PC-9 (cell line): Measurements from ENCODE around the gene NARF. TPM values are rescaled to one million over a fixed set of nuclear protein-coding genes. Genes with fewer than 3 reads are reported as not detected.
"Not testable (repeated sequence)": the region's sequence is repeated elsewhere in the genome, so short reads cannot be mapped to it uniquely, and the experiment has no call there.

Source experiments
- BruUV-seq: library from RNA; stranded (reverse); fragments of 400-500 nt; replicated peaks from 2 replicates; lab custom pipeline; 2021; lab: Mats Ljungman, UMichigan
- CTCF ChIA-PET: fragments of 300-600 bp; sonication (Branson Sonifier 250); formaldehyde crosslinking; loops from one replicate; lab custom pipeline; 2022; ENCODE audit warnings: antibody characterized with exemption; lab: Charles Lee
- POLR2A ChIA-PET: fragments of 300-600 bp; sonication (Branson Sonifier 250); formaldehyde crosslinking; loops from one replicate; lab custom pipeline; 2022; ENCODE audit warnings: antibody characterized with exemption; ENCODE audit not compliant: unreplicated experiment; lab: Charles Lee
- DNase-seq, 2 experiments: peaks; one replicate each; pipeline versions ENCODE4 v3.0.0 to v3.0.0-alpha.2; 2015 to 2022; ENCODE audit warnings: mixed read lengths in 1 of 2
- H2AFZ ChIP-seq: fragments of 200-600 bp; sonication (generic); 2 replicates; pipeline ENCODE4 v1.8.1; 2017; ENCODE audit warnings: antibody characterized with exemption
- H3F3A ChIP-seq: fragments of 200-600 bp; sonication (generic); 2 replicates; pipeline ENCODE4 v1.8.1; 2017; ENCODE audit warnings: antibody characterized with exemption, mild to moderate bottlenecking, low read depth; ENCODE audit not compliant: insufficient read depth
- H3K27ac ChIP-seq: fragments of 200-600 bp; sonication (generic); 2 replicates; pipeline ENCODE4 v1.6.1; 2016; ENCODE audit warnings: mixed run types
- H3K27me3 ChIP-seq: fragments of 200-600 bp; sonication (generic); 2 replicates; pipeline ENCODE4 v1.6.1; 2016; ENCODE audit warnings: low read depth, mixed run types; ENCODE audit not compliant: insufficient read depth
- H3K36me3 ChIP-seq: fragments of 200-600 bp; sonication (generic); 2 replicates; pipeline ENCODE4 v1.6.1; 2016; ENCODE audit warnings: low read depth, mixed run types
- H3K4me1 ChIP-seq: fragments of 200-600 bp; sonication (generic); replicated peaks from 2 replicates; pipeline ENCODE4 v1.6.1; 2016; ENCODE audit warnings: mixed run types; ENCODE audit not compliant: insufficient read depth
- H3K4me2 ChIP-seq: fragments of 200-600 bp; sonication (generic); 2 replicates; pipeline ENCODE4 v1.6.1; 2017; ENCODE audit warnings: mixed run types
- H3K4me3 ChIP-seq: fragments of 200-600 bp; sonication (generic); 2 replicates; pipeline ENCODE4 v1.6.1; 2016; ENCODE audit warnings: mixed run types
- H3K79me2 ChIP-seq: fragments of 200-600 bp; sonication (generic); 2 replicates; pipeline ENCODE4 v1.6.1; 2017; ENCODE audit warnings: low read depth, mixed run types
- H3K9me2 ChIP-seq: fragments of 200-600 bp; sonication (generic); 2 replicates; pipeline ENCODE4 v1.8.1; 2017; ENCODE audit warnings: mild to moderate bottlenecking; ENCODE audit not compliant: insufficient read depth
- H3K9me3 ChIP-seq: fragments of 200-600 bp; sonication (generic); 2 replicates; pipeline ENCODE4 v1.8.1; 2016; ENCODE audit warnings: low read depth; ENCODE audit not compliant: insufficient read depth
- H4K20me1 ChIP-seq: fragments of 200-600 bp; sonication (generic); 2 replicates; pipeline ENCODE4 v1.8.1; 2017; ENCODE audit not compliant: insufficient read depth
- EZH2 ChIP-seq: fragments of 200-600 bp; sonication (generic); IDR thresholded peaks from 2 replicates; pipeline ENCODE4 v1.8.0; 2017; ENCODE audit warnings: antibody characterized with exemption, low read depth
- intact Hi-C: fragments of 100-400 bp; cut with micrococcal nuclease; formaldehyde crosslinking; loops from one replicate; pipeline ENCODE4 v1.10.0; 2022; ENCODE audit not compliant: unreplicated experiment
- total RNA-seq: library from RNA; stranded (reverse); gene quantifications from 2 replicates; pipeline ENCODE4 v1.2.3, GENCODE V29; 2021
- TF ChIP-seq, protein P1 (sequence below): fragments of 200-600 bp; sonication (generic); conservative IDR thresholded peaks from 2 replicates; pipeline ENCODE4 v1.6.1; 2017; ENCODE audit warnings: mixed run types, antibody characterized with exemption, mild to moderate bottlenecking, moderate library complexity

NARF gene
- total RNA-seq, 1 experiment from 2014 or later = 57.2 TPM

DNA sequence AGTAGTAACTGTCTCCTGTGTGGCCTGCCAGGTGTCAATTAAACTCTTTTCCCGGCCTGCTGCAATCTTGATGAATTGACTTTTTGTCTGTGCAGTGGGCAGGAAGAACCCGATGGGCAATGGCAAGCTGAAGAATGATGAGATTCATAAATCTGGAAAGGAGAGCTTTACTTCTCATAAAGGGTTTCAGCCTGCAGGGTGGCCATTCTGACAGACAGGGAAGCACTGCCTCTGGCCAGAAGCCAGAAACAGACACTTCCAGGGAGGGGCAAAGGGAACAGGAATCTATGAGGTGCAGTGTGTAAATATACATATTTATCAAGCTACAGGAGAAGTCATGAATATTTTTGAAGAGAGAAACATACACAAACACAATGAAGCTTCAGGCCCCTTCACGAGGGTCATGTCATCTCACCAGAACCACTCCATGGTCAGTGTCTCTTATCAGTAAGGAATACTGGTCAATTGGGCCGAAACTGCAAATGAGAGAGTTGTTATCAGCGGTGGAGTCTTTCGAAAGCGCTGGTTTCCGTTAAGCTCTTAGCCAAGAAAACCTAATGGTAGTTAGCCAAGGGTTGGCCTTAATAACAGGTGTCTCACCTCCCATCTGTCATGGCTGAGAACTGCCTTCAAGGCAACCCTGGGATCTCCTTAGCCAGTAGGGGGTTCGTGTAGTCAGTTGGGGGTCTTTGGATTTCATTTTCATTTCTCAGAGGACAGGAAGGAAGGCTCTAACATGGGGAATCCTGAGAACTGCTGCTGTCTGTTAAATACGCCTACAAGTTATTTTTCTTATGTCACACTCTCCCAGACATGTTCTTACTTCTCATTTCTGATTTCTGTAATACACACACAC lies 1.2 kb upstream of the NARF start:
- Histone ChIP-seq H3F3A (peaks cover 17% of the 10 kb centered on the region), H4K20me1 (no peaks in the 10 kb centered on the region), H2AFZ (peak overlapping the region; percentile 75), H3K27ac (peak overlapping the region; percentile 95), H3K36me3 (no peaks in the 10 kb centered on the region), H3K4me3 (peak overlapping the region; percentile 71), H3K79me2 (no peaks in the 10 kb centered on the region), H3K4me1 (peaks cover 20% of the 10 kb centered on the region), H3K27me3 (no peaks in the 10 kb centered on the region), H3K9me3 (no peaks in the 10 kb centered on the region), H3K9me2 (no peaks in the 10 kb centered on the region), H3K4me2 (peak overlapping the region; percentile 92)
- TF ChIP-seq, protein P1, sequence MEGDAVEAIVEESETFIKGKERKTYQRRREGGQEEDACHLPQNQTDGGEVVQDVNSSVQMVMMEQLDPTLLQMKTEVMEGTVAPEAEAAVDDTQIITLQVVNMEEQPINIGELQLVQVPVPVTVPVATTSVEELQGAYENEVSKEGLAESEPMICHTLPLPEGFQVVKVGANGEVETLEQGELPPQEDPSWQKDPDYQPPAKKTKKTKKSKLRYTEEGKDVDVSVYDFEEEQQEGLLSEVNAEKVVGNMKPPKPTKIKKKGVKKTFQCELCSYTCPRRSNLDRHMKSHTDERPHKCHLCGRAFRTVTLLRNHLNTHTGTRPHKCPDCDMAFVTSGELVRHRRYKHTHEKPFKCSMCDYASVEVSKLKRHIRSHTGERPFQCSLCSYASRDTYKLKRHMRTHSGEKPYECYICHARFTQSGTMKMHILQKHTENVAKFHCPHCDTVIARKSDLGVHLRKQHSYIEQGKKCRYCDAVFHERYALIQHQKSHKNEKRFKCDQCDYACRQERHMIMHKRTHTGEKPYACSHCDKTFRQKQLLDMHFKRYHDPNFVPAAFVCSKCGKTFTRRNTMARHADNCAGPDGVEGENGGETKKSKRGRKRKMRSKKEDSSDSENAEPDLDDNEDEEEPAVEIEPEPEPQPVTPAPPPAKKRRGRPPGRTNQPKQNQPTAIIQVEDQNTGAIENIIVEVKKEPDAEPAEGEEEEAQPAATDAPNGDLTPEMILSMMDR = no peak
- no peak for TF ChIP-seq EZH2
- no peak for DNase-seq
- intact Hi-C loops = no loop called here
- no TSS peak for BruUV-seq
- ChIA-PET CTCF (interaction anchor here (0.6 kb wide), 1 partner anchor 65 kb away, joined by 7 read pairs; no protein-coding TSS in a partner anchor), POLR2A (interaction anchor here (0.5 kb wide), 1 partner anchor 561 kb away, joined by 10 read pairs; no protein-coding TSS in a partner anchor)

DNA sequence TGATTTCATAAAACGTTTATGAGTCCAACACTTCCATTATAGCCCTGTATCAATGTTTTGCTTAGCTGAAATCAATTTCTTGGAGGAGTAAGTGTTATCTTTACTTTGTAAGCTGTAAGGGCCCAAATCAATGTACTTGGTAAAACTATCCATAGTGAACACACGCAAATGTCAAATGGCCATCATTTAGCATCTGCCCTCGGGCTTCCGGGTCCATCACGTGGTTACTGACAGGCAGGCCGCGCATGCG lies 687 bp upstream of the NARF start:
- TSS peak; percentile 92 for BruUV-seq
- peaks cover 22% of the 10 kb centered on the region for H3F3A ChIP-seq
- peak overlapping the region; percentile 75 for H2AFZ ChIP-seq
- H3K36me3 ChIP-seq = no peaks in the 10 kb centered on the region
- H3K79me2 ChIP-seq = no peaks in the 10 kb centered on the region
- ChIA-PET POLR2A (no interaction called here), CTCF (no interaction called here)
- no peaks in the 10 kb centered on the region for H3K9me2 ChIP-seq
- intact Hi-C loops = loop anchor here (2.0 kb wide), 1 partner anchor 37 kb away; no protein-coding TSS in a partner anchor
- TF ChIP-seq, protein P1 = no peak
- TF ChIP-seq EZH2 = no peak
- peak overlapping the region; percentile 95 for H3K27ac ChIP-seq
- no peaks in the 10 kb centered on the region for H4K20me1 ChIP-seq
- H3K27me3 ChIP-seq = no peaks in the 10 kb centered on the region
- peak overlapping the region; percentile 92 for H3K4me2 ChIP-seq
- H3K4me1 ChIP-seq = peaks cover 25% of the 10 kb centered on the region
- DNase-seq = peak in 1 of 2 experiments; percentile 74
- H3K9me3 ChIP-seq = no peaks in the 10 kb centered on the region
- peak overlapping the region; percentile 71 for H3K4me3 ChIP-seq

DNA sequence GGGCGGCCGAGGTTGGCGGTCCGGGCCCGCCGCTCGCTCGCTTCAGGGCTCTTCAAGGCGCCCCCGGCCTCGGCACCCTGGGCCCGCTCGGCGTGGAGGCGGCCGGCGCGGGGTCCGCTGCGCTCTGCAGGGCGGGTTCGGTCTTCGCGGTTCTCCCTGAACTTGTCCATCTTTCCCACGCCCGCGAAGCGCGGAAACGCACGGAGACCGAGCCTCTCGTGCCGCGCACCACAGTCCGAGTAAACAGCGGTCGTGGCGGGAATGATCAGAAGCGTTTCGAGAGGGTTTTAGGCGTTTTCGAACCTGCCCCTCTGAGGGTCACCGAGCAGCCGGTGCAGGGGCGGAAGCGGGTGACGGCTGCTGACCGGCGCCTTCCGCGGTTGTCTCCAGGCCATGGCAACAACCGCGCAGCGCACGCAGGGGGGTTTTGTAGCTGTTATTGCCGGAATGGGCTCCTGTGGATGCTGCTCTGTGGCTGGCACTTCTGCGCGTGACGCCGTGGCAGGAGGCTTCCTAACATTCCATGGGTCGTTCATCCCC lies 414 bp downstream of the NARF start:
- peak overlapping the region; percentile 82 for H2AFZ ChIP-seq
- no peaks in the 10 kb centered on the region for H4K20me1 ChIP-seq
- no peaks in the 10 kb centered on the region for H3K27me3 ChIP-seq
- peak in 1 of 2 experiments; percentile 22 for DNase-seq
- no peaks in the 10 kb centered on the region for H3K9me3 ChIP-seq
- CTCF ChIA-PET = no interaction called here
- no peak for TF ChIP-seq EZH2
- TF ChIP-seq, protein P1 = no peak
- H3K4me1 ChIP-seq = peaks cover 25% of the 10 kb centered on the region
- peak overlapping the region; percentile 71 for H3K4me3 ChIP-seq
- no peaks in the 10 kb centered on the region for H3K9me2 ChIP-seq
- POLR2A ChIA-PET = interaction anchor here (0.6 kb wide), 1 partner anchor 111 kb away, joined by 5 read pairs; no protein-coding TSS in a partner anchor
- no peaks in the 10 kb centered on the region for H3K36me3 ChIP-seq
- no peak overlapping the region for H3K27ac ChIP-seq
- peaks cover 23% of the 10 kb centered on the region for H3F3A ChIP-seq
- BruUV-seq = no TSS peak
- H3K79me2 ChIP-seq = no peaks in the 10 kb centered on the region
- intact Hi-C loops = loop anchor here (2.0 kb wide), 1 partner anchor 36 kb away; no protein-coding TSS in a partner anchor
- peak overlapping the region; percentile 85 for H3K4me2 ChIP-seq

DNA sequence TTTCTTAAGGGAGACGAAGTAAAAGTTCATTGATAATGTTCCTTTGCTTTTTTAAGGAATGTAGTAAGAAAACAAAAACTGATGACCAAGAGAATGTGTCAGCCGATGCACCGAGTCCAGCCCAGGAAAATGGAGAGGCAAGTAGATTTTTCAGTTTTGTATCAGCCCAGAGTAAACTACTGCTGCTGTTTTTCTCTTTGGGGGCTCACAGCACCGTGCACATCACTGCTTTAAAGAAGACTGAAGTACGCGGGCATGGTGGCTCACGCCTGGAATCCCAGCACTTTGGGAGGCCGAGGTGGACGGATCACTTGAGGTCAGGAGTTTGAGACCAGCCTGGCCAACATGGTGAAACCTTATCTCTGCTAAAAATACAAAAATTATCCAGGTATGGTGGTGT lies 1.4 kb downstream of the NARF start:
- not testable (repeated sequence) for H3K27me3 ChIP-seq, BruUV-seq
- intact Hi-C loops = loop anchor here (2.0 kb wide), 1 partner anchor 35 kb away; no protein-coding TSS in a partner anchor

More for the DNA sequence above, 1.4 kb downstream of the NARF start:
- Histone ChIP-seq H3K4me1 (peaks cover 25% of the 10 kb centered on the region), H3F3A (peaks cover 23% of the 10 kb centered on the region)
- H3K9me2 ChIP-seq, H3K4me2 ChIP-seq, H3K4me3 ChIP-seq, H3K79me2 ChIP-seq, H3K27ac ChIP-seq, H3K9me3 ChIP-seq, H3K36me3 ChIP-seq, CTCF ChIA-PET, H2AFZ ChIP-seq, H4K20me1 ChIP-seq, POLR2A ChIA-PET, DNase-seq: not testable (repeated sequence)
